Activated B cell treated with CpG ODN at 0.5 μM for 24 hours (primary cell): Measurements from ENCODE around the gene CCP110. TPM values are rescaled to one million over a fixed set of nuclear protein-coding genes. Genes with fewer than 3 reads are reported as not detected.

Source experiments
- ATAC-seq: fragments of 200-7000 bp; cut with Tn5 transposase; one replicate; pipeline ENCODE4 v1.10.0; 2021; ENCODE audit warnings: low read depth, mild to moderate bottlenecking, moderate library complexity
- CTCF ChIA-PET: fragments of 350-600 bp; sonication (Branson Sonifier 250); formaldehyde crosslinking; loops from one replicate; lab custom pipeline; 2021; ENCODE audit warnings: antibody characterized with exemption; lab: Charles Lee
- POLR2A ChIA-PET: fragments of 350-600 bp; sonication (Branson Sonifier 250); formaldehyde crosslinking; loops from one replicate; lab custom pipeline; 2021; ENCODE audit warnings: antibody characterized with exemption; lab: Charles Lee
- DNase-seq: peaks from one replicate; pipeline ENCODE4 v3.0.0; 2022
- H3K27ac Mint-ChIP-seq: one replicate; pipeline ENCODE4 v1.8.0; 2020; ENCODE audit warnings: mixed read lengths
- H3K27me3 Mint-ChIP-seq: one replicate; pipeline ENCODE4 v1.8.0; 2021; ENCODE audit warnings: mixed read lengths
- H3K36me3 Mint-ChIP-seq: one replicate; pipeline ENCODE4 v1.8.0; 2021; ENCODE audit warnings: low read depth, mixed read lengths
- H3K4me1 Mint-ChIP-seq: one replicate; pipeline ENCODE4 v1.8.0; 2021; ENCODE audit warnings: mixed read lengths
- H3K4me3 Mint-ChIP-seq: one replicate; pipeline ENCODE4 v1.8.0; 2020; ENCODE audit warnings: mild to moderate bottlenecking, mixed read lengths
- H3K9me3 Mint-ChIP-seq: one replicate; pipeline ENCODE4 v1.8.0; 2020; ENCODE audit warnings: mixed read lengths
- CTCF ChIP-seq: fragments of 200-600 bp; IDR thresholded peaks from one replicate; pipeline ENCODE4 v1.8.0; 2022; ENCODE audit warnings: antibody characterized with exemption, mild to moderate bottlenecking
- intact Hi-C: fragments of 100-400 bp; cut with micrococcal nuclease; formaldehyde crosslinking; loops from one replicate; pipeline ENCODE4 v1.15.1; 2024
- total RNA-seq: library from RNA; stranded (reverse); gene quantifications from 2 replicates; pipeline ENCODE4 v1.2.3, GENCODE V29; 2022

Gene CCP110
- total RNA-seq, 1 donor from 2014 or later = 12.7 TPM

GRCh38 chr16:19499006-19499405, 24.7 kb upstream of the CCP110 start:
- no peak for DNase-seq
- POLR2A ChIA-PET = no interaction called here
- H3K36me3 Mint-ChIP-seq = peaks cover 54% of the 10 kb centered on the region

GRCh38 chr16:19499481-19499880, 24.3 kb upstream of the CCP110 start:
- Mint-ChIP-seq H3K4me3 (no peak overlapping the region), H3K4me1 (no peaks in the 10 kb centered on the region), H3K36me3 (peaks cover 59% of the 10 kb centered on the region), H3K9me3 (no peaks in the 10 kb centered on the region), H3K27me3 (no peaks in the 10 kb centered on the region), H3K27ac (no peak overlapping the region)
- DNase-seq (no peak), ATAC-seq (no peak)
- intact Hi-C loops = no loop called here
- CTCF ChIA-PET = interaction anchor here (7.0 kb wide), 1 partner anchor 109 kb away, joined by 59 read pairs; no protein-coding TSS in a partner anchor
- no peak for TF ChIP-seq CTCF
- POLR2A ChIA-PET = no interaction called here

More at GRCh38 chr16:19499006-19499405, 24.7 kb upstream of the CCP110 start:
- ATAC-seq = no peak
- CTCF ChIA-PET = no interaction called here
- intact Hi-C loops = no loop called here
- Mint-ChIP-seq H3K4me3 (no peak overlapping the region), H3K27me3 (no peaks in the 10 kb centered on the region), H3K27ac (no peak overlapping the region), H3K4me1 (peaks cover 4% of the 10 kb centered on the region), H3K9me3 (no peaks in the 10 kb centered on the region)
- no peak for TF ChIP-seq CTCF

GRCh38 chr16:19502395-19503131, 21.2 kb upstream of the CCP110 start:
- Mint-ChIP-seq H3K4me3 (no peak overlapping the region), H3K9me3 (no peaks in the 10 kb centered on the region), H3K4me1 (no peaks in the 10 kb centered on the region), H3K36me3 (peaks cover 80% of the 10 kb centered on the region), H3K27me3 (no peaks in the 10 kb centered on the region), H3K27ac (no peak overlapping the region)
- CTCF ChIA-PET = interaction anchor here (0.6 to 7.0 kb wide), 15 partner anchors 8 to 707 kb away, joined by 3 to 69 read pairs (median 4); partner anchors contain the start of genes CCP110 and VPS35L
- intact Hi-C loops = loop anchor here (1.0 kb wide), 4 partner anchors 113 to 416 kb away; partner anchors contain the start of gene SYT17
- peak; percentile 34 for DNase-seq
- POLR2A ChIA-PET = no interaction called here
- TF ChIP-seq CTCF = peak; percentile 51
- peak; percentile 56 for ATAC-seq

GRCh38 chr16:19503461-19504075, 20.2 kb upstream of the CCP110 start:
- ChIA-PET POLR2A (no interaction called here), CTCF (interaction anchor here (1.0 to 7.0 kb wide), 11 partner anchors 9 to 708 kb away, joined by 3 to 69 read pairs (median 5); partner anchors contain the start of gene VPS35L)
- Mint-ChIP-seq H3K27ac (no peak overlapping the region), H3K4me1 (no peaks in the 10 kb centered on the region), H3K27me3 (no peaks in the 10 kb centered on the region), H3K4me3 (no peak overlapping the region), H3K9me3 (no peaks in the 10 kb centered on the region), H3K36me3 (peaks cover 80% of the 10 kb centered on the region)
- no peak for TF ChIP-seq CTCF
- intact Hi-C loops = no loop called here
- DNase-seq (no peak), ATAC-seq (no peak)
